Heart left ventricle (tissue), 13 donors: ENCODE results near the gene TRIM66.

Experiments used
- CTCF ChIP-seq, 12 donors: fragments of 200-600 bp; sonication (generic) in 4 of 12; IDR thresholded peaks; one replicate each; pipeline versions ENCODE4 v1.5.0 to v1.8.0; 2018 to 2022; ENCODE audit warnings: antibody characterized with exemption in 12 of 12, mild to moderate bottlenecking in 5 of 12
- POLR2A ChIP-seq, 2 donors: fragments of 450-650 bp; IDR thresholded peaks; one replicate each; pipeline ENCODE4 v1.6.1; 2017; ENCODE audit warnings: antibody characterized with exemption in 2 of 2, mild to moderate bottlenecking in 2 of 2, moderate library complexity in 2 of 2
- donor health status: ischemic (EF 13 %, LVEDD 7.1; RV severe dilation, severe dysfunction).
- donor health status: DM: no; HTN: yes; CAD: no.
- donor health status: DM: no; HTN: no; CAD: no.
- donor health status: ischemic (EF 25% LVEDD 6.9; RV normal size, moderate dysfunction).
- donor health status: ischemic (EF 25% LVEDD 5.7; RV mildly dilated, moderate dysfunction).
- donor health status: ischemic (EF 35%, LVEDD 5.7; RV mildly dilated, moderate dysfunction).
- donor health status: nonischemic (EF 11% LVEDD 7.7; RV severe dilation, severe dysfunction).
- donor health status: DM: yes; HTN: yes; CAD: no.
- donor health status: PGD.
- donor health status: ischemic (EF 29% LVEDD 5.4; RV normal size, mild dysfunction).
- donor health status: nonischemic (EF 23%, LVEDD 6.1; RV moderate dilation, normal function).

GRCh38 chr11:8658321-8659057 is 24.0 kb downstream of the TRIM66 start:
- no peak for TF ChIP-seq POLR2A (IDR thresholded peaks at IDR 0.05)
- TF ChIP-seq CTCF (IDR thresholded peaks at IDR 0.05): no peak
